Right lobe of liver (tissue), 4 donors: ENCODE measurements around the gene OGFOD3.

ENCODE experiments used
- POLR2A ChIP-seq: fragments of 450-650 bp; IDR thresholded peaks from one replicate; pipeline ENCODE4 v1.6.1; 2017; ENCODE audit warnings: antibody characterized with exemption, mild to moderate bottlenecking
- TF ChIP-seq, protein P1 (sequence below), 4 donors: fragments of 200-600 bp in 3 of 4; fragments of 450-650 bp in 1 of 4; IDR thresholded peaks; one replicate each; pipeline versions ENCODE4 v1.5.1 to v1.8.0; 2016 to 2022; ENCODE audit warnings: antibody characterized with exemption in 4 of 4, mild to moderate bottlenecking in 2 of 4
- donor health status: DM: no; HTN: no; CAD: no.
- donor health status: DM: no; HTN: no; CAD: no.
- donor health status: DM: no; HTN: yes; CAD: no.

DNA sequence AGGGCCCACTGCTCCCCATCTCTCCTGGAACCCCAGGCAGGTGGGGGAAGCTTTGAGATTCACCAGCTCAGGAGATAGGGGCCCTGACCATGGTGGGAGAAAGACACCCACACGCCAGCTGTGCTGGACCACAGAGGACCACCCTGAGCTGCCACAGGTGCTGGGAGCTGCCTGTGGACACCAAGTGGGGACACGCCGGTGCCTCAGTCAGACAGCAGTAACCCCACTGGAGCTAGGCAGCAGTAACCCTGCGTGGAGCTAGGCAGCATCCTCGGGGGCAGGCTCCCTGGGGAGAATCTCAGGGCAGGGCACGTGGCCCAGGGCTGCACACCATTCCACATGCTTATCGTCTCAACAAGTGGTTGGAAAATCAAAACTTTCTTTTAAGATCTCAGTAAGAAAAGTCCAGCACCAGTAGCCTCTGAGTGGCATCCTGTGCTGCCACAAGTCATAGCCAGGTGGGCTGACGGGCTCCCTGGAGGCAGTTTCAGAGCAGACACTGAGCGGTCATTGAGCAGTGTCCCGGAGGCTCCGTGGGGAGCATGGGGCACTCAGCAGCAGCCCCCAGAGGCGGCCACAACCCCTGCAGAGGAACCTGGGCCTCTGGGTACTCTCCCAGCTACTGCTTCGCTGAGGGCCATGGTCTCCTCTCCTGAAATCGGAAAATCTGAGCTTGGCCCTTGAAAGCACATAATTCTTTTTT is 8.2 kb downstream of the OGFOD3 start:
- TF ChIP-seq, protein P1, sequence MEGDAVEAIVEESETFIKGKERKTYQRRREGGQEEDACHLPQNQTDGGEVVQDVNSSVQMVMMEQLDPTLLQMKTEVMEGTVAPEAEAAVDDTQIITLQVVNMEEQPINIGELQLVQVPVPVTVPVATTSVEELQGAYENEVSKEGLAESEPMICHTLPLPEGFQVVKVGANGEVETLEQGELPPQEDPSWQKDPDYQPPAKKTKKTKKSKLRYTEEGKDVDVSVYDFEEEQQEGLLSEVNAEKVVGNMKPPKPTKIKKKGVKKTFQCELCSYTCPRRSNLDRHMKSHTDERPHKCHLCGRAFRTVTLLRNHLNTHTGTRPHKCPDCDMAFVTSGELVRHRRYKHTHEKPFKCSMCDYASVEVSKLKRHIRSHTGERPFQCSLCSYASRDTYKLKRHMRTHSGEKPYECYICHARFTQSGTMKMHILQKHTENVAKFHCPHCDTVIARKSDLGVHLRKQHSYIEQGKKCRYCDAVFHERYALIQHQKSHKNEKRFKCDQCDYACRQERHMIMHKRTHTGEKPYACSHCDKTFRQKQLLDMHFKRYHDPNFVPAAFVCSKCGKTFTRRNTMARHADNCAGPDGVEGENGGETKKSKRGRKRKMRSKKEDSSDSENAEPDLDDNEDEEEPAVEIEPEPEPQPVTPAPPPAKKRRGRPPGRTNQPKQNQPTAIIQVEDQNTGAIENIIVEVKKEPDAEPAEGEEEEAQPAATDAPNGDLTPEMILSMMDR (IDR thresholded peaks at IDR 0.05) = no peak
- no peak for TF ChIP-seq POLR2A
